ENCODE measurements around the gene ALDH6A1.
A peak's percentile ranks its signal among the peaks of the same experiment; 100 is the strongest.

The ALDH6A1 gene

DNA sequence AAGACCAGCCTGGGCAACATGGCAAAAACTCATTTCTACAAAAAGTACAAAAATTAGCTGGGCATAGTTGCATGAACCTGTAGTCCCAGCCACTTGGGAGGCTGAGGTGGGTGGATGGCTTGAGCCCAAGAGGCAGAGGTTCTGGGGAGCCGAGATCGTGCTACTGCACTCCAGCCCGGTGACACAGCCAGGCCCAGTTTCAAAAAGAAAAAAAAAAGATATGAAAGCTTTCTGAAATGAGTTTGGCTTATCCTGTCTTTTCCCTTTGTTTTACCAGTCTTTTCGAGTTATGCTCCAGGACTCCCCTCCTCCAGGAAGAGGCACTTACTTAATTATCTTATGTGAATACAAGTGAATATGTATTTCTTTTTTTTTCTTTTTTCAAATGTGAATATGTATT lies 61.9 kb downstream of the ALDH6A1 start:
- H3K36me3 Mint-ChIP-seq: no peaks in the 10 kb centered on the region
- H3K4me3 Mint-ChIP-seq: no peak overlapping the region
- no peaks in the 10 kb centered on the region for H3K9me3 Mint-ChIP-seq
- CTCF ChIA-PET: interaction anchor here (0.7 kb wide), 1 partner anchor 421 kb away, joined by 3 read pairs; no protein-coding TSS in a partner anchor
- peaks cover 7% of the 10 kb centered on the region for H3K27me3 Mint-ChIP-seq
- no peak overlapping the region for H3K27ac Mint-ChIP-seq
- DNase-seq: no peak
- H3K4me1 Mint-ChIP-seq: peaks cover 19% of the 10 kb centered on the region

DNA sequence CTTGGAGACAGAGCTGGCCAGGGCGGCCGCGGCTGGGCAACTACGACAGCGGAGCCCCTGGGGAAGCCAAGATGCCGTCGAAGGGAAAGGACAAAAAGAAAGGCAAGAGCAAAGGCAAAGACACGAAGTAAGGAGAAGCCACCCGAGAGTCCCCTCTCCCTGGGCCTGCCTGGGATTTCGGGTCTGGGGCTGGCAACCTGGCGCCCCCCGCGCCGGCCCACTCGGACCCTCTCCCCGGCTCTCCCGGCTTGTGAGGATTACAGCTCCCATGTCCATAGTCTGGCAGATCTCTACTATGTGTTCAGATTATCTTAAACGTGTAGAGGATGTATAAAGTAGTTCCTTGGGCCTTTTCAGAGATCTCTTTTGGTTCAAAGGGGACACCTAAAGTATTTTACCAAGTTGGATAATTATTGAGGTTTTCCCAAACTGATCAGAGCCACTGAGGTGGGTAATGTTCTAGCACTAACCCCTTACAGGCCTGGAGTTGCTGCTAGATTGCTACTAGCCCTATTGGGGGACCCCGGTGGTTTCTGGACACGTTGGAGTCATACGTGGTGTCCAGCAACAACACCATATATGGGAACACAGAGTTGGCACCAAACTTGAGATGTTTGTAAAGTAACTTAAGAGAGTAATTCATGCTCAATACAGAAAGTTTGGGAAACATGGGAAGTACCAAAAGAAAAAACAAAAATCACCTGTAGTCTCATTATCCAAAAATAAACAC lies 64.7 kb downstream of the ALDH6A1 start:
- H3K4me3 Mint-ChIP-seq: peak overlapping the region; percentile 88
- CTCF ChIA-PET: interaction anchor here (1.0 to 1.5 kb wide), 2 partner anchors 12 to 22 kb away, joined by 3 read pairs; no protein-coding TSS in a partner anchor
- H3K27ac Mint-ChIP-seq: peak overlapping the region; percentile 96
- no peak for DNase-seq
- no peaks in the 10 kb centered on the region for H3K9me3 Mint-ChIP-seq
- peaks cover 33% of the 10 kb centered on the region for H3K4me1 Mint-ChIP-seq
- H3K36me3 Mint-ChIP-seq: no peaks in the 10 kb centered on the region
- H3K27me3 Mint-ChIP-seq: peaks cover 4% of the 10 kb centered on the region

DNA sequence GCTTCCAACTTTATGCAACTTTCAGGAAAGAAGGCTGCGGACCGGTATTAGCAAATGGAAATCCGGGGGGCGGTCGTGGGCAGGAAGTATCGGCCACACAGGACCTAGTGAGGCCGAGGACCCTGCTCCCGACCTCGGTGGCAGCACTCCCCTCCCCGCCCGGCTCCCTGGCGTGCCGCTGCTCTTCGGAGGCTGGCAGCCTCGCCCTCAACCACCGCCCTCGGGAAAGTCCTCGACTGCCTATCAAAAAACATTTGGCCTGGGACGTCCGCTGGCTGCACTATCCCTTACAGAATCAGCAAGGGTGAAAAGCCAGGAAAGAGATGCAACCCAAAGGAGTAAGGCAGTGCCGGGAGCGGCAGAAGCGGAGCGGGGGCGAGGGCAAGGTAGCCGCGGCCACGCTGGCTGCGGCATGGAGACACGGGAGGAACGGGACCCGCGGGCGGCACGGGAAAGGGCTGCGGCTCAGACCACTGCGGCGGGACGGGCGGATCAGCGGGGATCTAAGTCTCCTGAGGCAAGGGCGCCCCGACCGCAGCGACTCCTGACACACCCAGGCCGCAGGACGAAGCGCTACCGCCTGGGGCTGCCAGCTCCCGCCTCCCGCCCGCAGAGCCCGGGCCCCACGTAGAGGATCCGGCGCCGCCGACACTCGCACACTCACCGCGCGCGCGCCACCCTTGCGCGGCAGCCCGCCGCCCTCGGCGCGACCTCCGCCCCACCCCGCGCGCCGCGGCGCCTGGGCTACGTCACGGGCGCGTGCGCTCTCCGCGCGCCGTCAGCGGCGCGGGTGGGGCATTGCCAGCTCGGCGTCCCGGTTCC lies 65.5 kb downstream of the ALDH6A1 start, which contains the start of the genes BBOF1 and ENTPD5:
TSS of gene BBOF1 (plus strand) at position 764 of the 822 bp plus-strand sequence. CDS start 130 bp downstream, outside the sequence.
TSS of gene ENTPD5 (minus strand) at position 703 of the 822 bp plus-strand sequence. CDS start 31,186 bp downstream, outside the sequence.
- CTCF ChIA-PET: interaction anchor here (1.0 to 1.5 kb wide), 2 partner anchors 11 to 22 kb away, joined by 3 read pairs; no protein-coding TSS in a partner anchor
- H3K27me3 Mint-ChIP-seq: peaks cover 3% of the 10 kb centered on the region
- H3K9me3 Mint-ChIP-seq: no peaks in the 10 kb centered on the region
- peak within 1 kb of the TSS; percentile 88 for H3K4me3 Mint-ChIP-seq
- H3K36me3 Mint-ChIP-seq: no peaks in the 10 kb centered on the region
- DNase-seq: peak; percentile 91
- peaks cover 33% of the 10 kb centered on the region for H3K4me1 Mint-ChIP-seq
- peak within 1 kb of the TSS; percentile 96 for H3K27ac Mint-ChIP-seq

DNA sequence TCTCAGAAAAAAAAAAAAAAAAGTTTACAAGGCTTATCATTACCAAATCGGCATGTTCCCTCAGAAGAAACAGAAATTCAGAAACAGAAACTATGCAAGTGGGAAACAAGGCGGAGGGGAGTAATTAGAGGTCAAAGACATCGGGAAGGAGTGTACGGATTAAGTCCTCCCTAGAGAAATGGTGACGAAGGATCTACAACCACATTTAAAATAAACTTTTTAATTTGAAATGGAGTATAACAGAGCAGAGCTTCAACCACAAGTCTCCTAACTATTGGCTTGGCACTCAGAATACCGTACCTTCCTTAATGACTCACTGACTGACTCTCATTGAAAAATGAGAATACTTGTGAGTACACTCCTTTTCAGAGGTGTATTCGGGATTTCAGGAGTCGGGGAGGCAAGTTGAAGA lies 66.1 kb downstream of the ALDH6A1 start:
- no peaks in the 10 kb centered on the region for H3K9me3 Mint-ChIP-seq
- no peaks in the 10 kb centered on the region for H3K27me3 Mint-ChIP-seq
- H3K4me1 Mint-ChIP-seq: peaks cover 33% of the 10 kb centered on the region
- peaks cover 3% of the 10 kb centered on the region for H3K36me3 Mint-ChIP-seq
- CTCF ChIA-PET: interaction anchor here (1.5 kb wide), 1 partner anchor 11 kb away, joined by 3 read pairs; no protein-coding TSS in a partner anchor
- H3K27ac Mint-ChIP-seq: peak overlapping the region; percentile 96
- H3K4me3 Mint-ChIP-seq: peak overlapping the region; percentile 88
- DNase-seq: no peak

DNA sequence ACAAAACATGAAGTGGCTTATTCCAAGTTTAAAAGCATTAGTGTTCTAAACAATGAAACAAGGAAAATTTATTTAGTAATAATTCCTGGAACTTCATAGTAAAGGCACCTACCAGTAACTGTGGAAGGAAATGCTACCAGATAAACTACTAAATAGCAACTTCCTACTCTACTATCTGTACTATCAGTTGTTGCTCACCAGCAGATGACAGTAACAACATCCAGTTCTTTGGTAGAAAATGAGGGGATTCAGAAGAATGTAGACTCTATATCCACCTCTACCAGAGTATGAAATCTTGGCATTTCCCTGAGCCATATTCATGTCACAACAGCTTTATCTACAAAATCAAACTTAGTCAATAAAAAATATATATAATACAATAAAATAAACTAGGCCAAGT lies 68.3 kb downstream of the ALDH6A1 start:
- H3K36me3 Mint-ChIP-seq: peaks cover 5% of the 10 kb centered on the region
- no peak overlapping the region for H3K27ac Mint-ChIP-seq
- H3K4me3 Mint-ChIP-seq: no peak overlapping the region

DNA sequence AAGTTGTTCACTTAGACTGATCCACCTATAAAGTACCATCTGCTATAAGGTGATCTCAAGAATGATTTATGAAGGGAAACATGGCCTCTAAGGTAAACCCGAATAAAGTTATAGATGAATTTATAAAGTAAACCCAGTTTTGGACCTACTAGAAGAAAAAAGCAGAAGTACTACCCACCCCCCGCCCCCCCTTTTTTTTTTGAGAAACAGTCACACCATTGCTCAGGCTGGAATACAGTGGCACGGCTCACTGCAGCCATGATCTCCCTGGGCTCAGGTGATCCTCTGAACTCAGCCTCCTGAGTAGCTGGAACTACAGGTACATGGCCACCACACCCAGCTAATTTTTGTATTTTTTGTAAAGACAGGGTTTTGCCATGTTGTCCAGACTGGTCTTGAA lies 69.1 kb downstream of the ALDH6A1 start:
- H3K9me3 Mint-ChIP-seq: no peaks in the 10 kb centered on the region
- CTCF ChIA-PET: no interaction called here
- no peak overlapping the region for H3K4me3 Mint-ChIP-seq
- no peak overlapping the region for H3K27ac Mint-ChIP-seq
- H3K36me3 Mint-ChIP-seq: peaks cover 7% of the 10 kb centered on the region
- DNase-seq: no peak
- H3K4me1 Mint-ChIP-seq: peaks cover 32% of the 10 kb centered on the region
- no peaks in the 10 kb centered on the region for H3K27me3 Mint-ChIP-seq

More for the DNA sequence above, 68.3 kb downstream of the ALDH6A1 start:
- Mint-ChIP-seq H3K9me3 (no peaks in the 10 kb centered on the region), H3K4me1 (peaks cover 33% of the 10 kb centered on the region), H3K27me3 (no peaks in the 10 kb centered on the region)
- DNase-seq: no peak
- CTCF ChIA-PET: interaction anchor here (0.7 kb wide), 1 partner anchor 57 kb away, joined by 3 read pairs; no protein-coding TSS in a partner anchor

DNA sequence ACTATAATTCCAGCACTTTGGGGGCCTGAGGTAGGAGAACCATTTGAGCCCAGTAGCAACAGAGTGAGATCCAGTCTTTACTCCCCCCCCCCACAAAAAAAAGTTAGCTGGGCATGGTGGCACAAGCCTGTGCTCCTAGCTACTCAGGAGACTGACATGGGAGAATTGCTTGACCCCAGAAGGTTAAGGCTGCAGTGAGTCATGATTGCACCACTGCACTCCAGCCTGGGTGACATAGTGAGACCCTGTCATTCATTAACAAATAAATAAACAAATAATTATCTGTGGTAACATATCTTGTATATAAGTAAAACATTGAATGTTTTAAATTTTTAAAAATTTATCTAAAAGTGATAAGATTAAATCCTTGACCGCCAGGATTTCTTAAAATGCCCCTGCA lies 70.0 kb downstream of the ALDH6A1 start:
- Mint-ChIP-seq H3K4me3 (no peak overlapping the region), H3K4me1 (peaks cover 25% of the 10 kb centered on the region), H3K27ac (no peak overlapping the region), H3K36me3 (peaks cover 7% of the 10 kb centered on the region), H3K27me3 (no peaks in the 10 kb centered on the region), H3K9me3 (no peaks in the 10 kb centered on the region)
- CTCF ChIA-PET: no interaction called here
- no peak for DNase-seq

DNA sequence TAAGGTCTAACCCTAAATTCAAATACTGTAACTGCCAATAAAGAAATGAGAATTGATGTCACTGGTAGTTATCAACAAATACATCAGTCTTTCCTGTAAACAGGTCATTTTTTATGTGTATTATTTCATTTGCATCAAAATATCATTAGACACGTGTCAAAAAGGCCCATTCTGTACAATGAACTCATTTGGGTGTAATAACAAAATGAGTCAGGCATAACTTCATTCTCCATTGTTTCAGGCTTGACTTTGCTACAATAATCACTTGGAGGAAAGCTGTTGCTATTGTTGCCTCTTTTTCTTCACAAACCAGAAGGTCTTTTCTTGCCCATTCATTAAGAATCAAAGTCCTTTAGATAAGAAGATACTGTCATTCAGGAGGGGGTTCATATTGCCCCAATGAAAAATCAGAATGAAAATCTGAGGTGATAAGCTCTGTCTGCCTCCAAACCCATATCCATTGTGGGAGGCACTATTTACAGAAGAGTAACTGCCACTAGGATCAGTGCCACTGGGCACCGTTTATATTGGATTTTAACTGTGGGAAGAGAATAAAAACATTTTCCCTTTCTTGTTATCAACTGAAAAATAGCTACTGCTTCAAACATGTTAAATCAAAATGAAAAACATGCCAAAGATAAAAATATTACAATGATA lies 75.3 kb downstream of the ALDH6A1 start:
- H3K27me3 Mint-ChIP-seq: no peaks in the 10 kb centered on the region
- H3K36me3 Mint-ChIP-seq: peaks cover 25% of the 10 kb centered on the region
- H3K27ac Mint-ChIP-seq: no peak overlapping the region
- CTCF ChIA-PET: interaction anchor here (1.6 kb wide), 1 partner anchor 12 kb away, joined by 6 read pairs; no protein-coding TSS in a partner anchor
- no peak for DNase-seq
- H3K9me3 Mint-ChIP-seq: no peaks in the 10 kb centered on the region
- H3K4me1 Mint-ChIP-seq: no peaks in the 10 kb centered on the region
- no peak overlapping the region for H3K4me3 Mint-ChIP-seq
